DND-41 (cell line): ENCODE measurements around the gene RNGTT.

Experiments used
- ATAC-seq: fragments of 200-7000 bp; cut with Tn5 transposase; 3 replicates; pipeline ENCODE4 v1.9.1; 2021; ENCODE audit warnings: low read depth; ENCODE audit not compliant: insufficient read depth
- DNase-seq: peaks from one replicate; pipeline ENCODE4 v3.0.0-alpha.2; 2020
- H2AFZ ChIP-seq: 2 replicates; pipeline ENCODE4 v1.6.0; 2012; ENCODE audit warnings: low read depth, low read length
- H3K27ac ChIP-seq: 2 replicates; pipeline ENCODE4 v1.5.1; 2012; ENCODE audit warnings: low read length, inconsistent platforms
- H3K27me3 ChIP-seq: fragments of 200-600 bp; sonication (generic); 2 replicates; pipeline ENCODE4 v1.6.0; 2012; ENCODE audit warnings: low read length, mild to moderate bottlenecking, inconsistent platforms; ENCODE audit not compliant: insufficient read depth, poor library complexity
- H3K36me3 ChIP-seq: 2 replicates; pipeline ENCODE4 v1.5.1; 2012; ENCODE audit warnings: low read length, inconsistent platforms; ENCODE audit not compliant: insufficient read depth
- H3K4me1 ChIP-seq: 2 replicates; pipeline ENCODE4 v1.5.1; 2012; ENCODE audit warnings: mild to moderate bottlenecking, low read length; ENCODE audit not compliant: insufficient read depth
- H3K4me2 ChIP-seq: 2 replicates; pipeline ENCODE4 v1.6.0; 2012; ENCODE audit warnings: mild to moderate bottlenecking, moderate library complexity, low read length, inconsistent platforms; ENCODE audit not compliant: insufficient read depth
- H3K4me3 ChIP-seq, 2 experiments: fragments of 200-600 bp in 1 of 2; shearing (Covaris generic) in 1 of 2; 2 replicates each; pipeline ENCODE4 v1.5.1; 2012 to 2016; ENCODE audit warnings: inconsistent platforms in 2 of 2, low read length in 2 of 2, mild to moderate bottlenecking in 2 of 2, low read depth in 1 of 2, moderate library complexity in 1 of 2
- H3K79me2 ChIP-seq: 2 replicates; pipeline ENCODE4 v1.6.0; 2012; ENCODE audit warnings: low read length, inconsistent platforms; ENCODE audit not compliant: insufficient read depth
- H3K9ac ChIP-seq: 2 replicates; pipeline ENCODE4 v1.6.0; 2012; ENCODE audit warnings: low read depth, mild to moderate bottlenecking, inconsistent platforms, low read length, moderate library complexity
- H3K9me3 ChIP-seq: 2 replicates; pipeline ENCODE4 v1.5.1; 2012; ENCODE audit warnings: low read length, moderate library complexity, mild to moderate bottlenecking, inconsistent platforms; ENCODE audit not compliant: insufficient read depth, severe bottlenecking
- H4K20me1 ChIP-seq: 2 replicates; pipeline ENCODE4 v1.6.0; 2012; ENCODE audit warnings: low read length; ENCODE audit not compliant: insufficient read depth
- CTCF ChIP-seq: IDR thresholded peaks from 2 replicates; pipeline ENCODE4 v1.5.1; 2012; ENCODE audit warnings: borderline replicate concordance, low read length, moderate library complexity, mild to moderate bottlenecking; ENCODE audit not compliant: poor library complexity, severe bottlenecking; ENCODE audit errors: extremely low read depth
- EZH2 ChIP-seq: IDR thresholded peaks from 3 replicates; pipeline ENCODE4 v1.6.1; 2012; ENCODE audit warnings: borderline replicate concordance, low read depth, mild to moderate bottlenecking, moderate library complexity, low read length, inconsistent platforms; ENCODE audit not compliant: severe bottlenecking

Gene RNGTT

GRCh38 chr6:88614316-88614877 is 349.0 kb downstream of the RNGTT start:
- no peak for DNase-seq
- no peak overlapping the region for H3K4me3 ChIP-seq
- H3K27ac ChIP-seq, result no peak overlapping the region
- peaks cover 21% of the 10 kb centered on the region for H3K36me3 ChIP-seq
- H2AFZ ChIP-seq, result no peak overlapping the region
- no peak overlapping the region for H3K4me2 ChIP-seq
- no peak overlapping the region for H3K9ac ChIP-seq
- no peaks in the 10 kb centered on the region for H4K20me1 ChIP-seq
- H3K9me3 ChIP-seq, result no peaks in the 10 kb centered on the region
- no peak for ATAC-seq
- TF ChIP-seq EZH2 (no peak), CTCF (no peak)
- no peaks in the 10 kb centered on the region for H3K27me3 ChIP-seq
- no peaks in the 10 kb centered on the region for H3K4me1 ChIP-seq
- no peaks in the 10 kb centered on the region for H3K79me2 ChIP-seq

GRCh38 chr6:88612631-88613030 is 350.8 kb downstream of the RNGTT start:
- Histone ChIP-seq H3K36me3 (peaks cover 21% of the 10 kb centered on the region), H3K4me2 (no peak overlapping the region), H3K4me3 (no peak overlapping the region), H3K27me3 (no peaks in the 10 kb centered on the region), H4K20me1 (no peaks in the 10 kb centered on the region), H3K9ac (no peak overlapping the region), H2AFZ (no peak overlapping the region), H3K4me1 (no peaks in the 10 kb centered on the region), H3K9me3 (no peaks in the 10 kb centered on the region), H3K27ac (no peak overlapping the region), H3K79me2 (no peaks in the 10 kb centered on the region)
- no peak for ATAC-seq
- DNase-seq, result no peak
- TF ChIP-seq CTCF (no peak), EZH2 (no peak)

- Histone ChIP-seq H3K27ac (no peak overlapping the region), H4K20me1 (no peaks in the 10 kb centered on the region), H3K79me2 (no peaks in the 10 kb centered on the region), H3K27me3 (no peaks in the 10 kb centered on the region), H3K4me1 (no peaks in the 10 kb centered on the region), H3K4me3 (no peak overlapping the region), H3K36me3 (peaks cover 21% of the 10 kb centered on the region), H3K9me3 (no peaks in the 10 kb centered on the region), H3K9ac (no peak overlapping the region), H2AFZ (no peak overlapping the region), H3K4me2 (no peak overlapping the region)
- no peak for TF ChIP-seq CTCF
- TF ChIP-seq EZH2, result no peak
- ATAC-seq (no peak), DNase-seq (no peak)
Observed at GRCh38 chr6:88611721-88612120, 351.7 kb downstream of the RNGTT start.

GRCh38 chr6:88609983-88610382 is 353.4 kb downstream of the RNGTT start:
- no peak overlapping the region for H2AFZ ChIP-seq
- H3K79me2 ChIP-seq, result no peaks in the 10 kb centered on the region
- H3K4me1 ChIP-seq, result no peaks in the 10 kb centered on the region
- no peak overlapping the region for H3K4me2 ChIP-seq
- no peak overlapping the region for H3K27ac ChIP-seq
- peaks cover 21% of the 10 kb centered on the region for H3K36me3 ChIP-seq
- ATAC-seq (no peak), DNase-seq (no peak)
- H3K9me3 ChIP-seq, result no peaks in the 10 kb centered on the region
- no peaks in the 10 kb centered on the region for H3K27me3 ChIP-seq
- no peaks in the 10 kb centered on the region for H4K20me1 ChIP-seq
- no peak overlapping the region for H3K4me3 ChIP-seq
- H3K9ac ChIP-seq, result no peak overlapping the region
- no peak for TF ChIP-seq CTCF
- no peak for TF ChIP-seq EZH2
